Measurements from ENCODE around the gene HOMER2. TPM values are rescaled to one million over a fixed set of nuclear protein-coding genes. Genes with fewer than 3 reads are reported as not detected.

The HOMER2 gene
- total and polyA plus RNA-seq, 2 donors (not counting 3 experiments of a cell fraction or from before 2014, with no cell fraction given) = 0.60 to 0.68 TPM

DNA sequence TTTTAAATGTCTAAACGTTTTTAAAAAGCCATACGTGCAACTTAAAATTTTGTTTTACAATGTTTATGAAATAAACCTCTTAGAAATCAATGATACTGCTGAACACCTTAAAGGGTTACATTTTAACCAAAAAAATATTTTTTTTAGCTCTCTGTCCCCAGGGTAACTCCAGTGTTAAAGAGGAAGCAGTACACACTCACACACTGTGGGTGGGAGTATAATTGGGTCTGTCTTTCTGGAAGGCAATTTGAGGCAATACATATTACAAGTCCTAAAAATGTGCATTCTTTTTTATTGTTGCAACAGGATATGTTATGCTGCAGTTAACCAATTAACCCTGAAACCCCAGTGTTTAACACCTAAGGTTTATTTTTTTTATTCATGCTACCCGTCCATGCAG lies 109.0 kb downstream of the HOMER2 start:
- Histone ChIP-seq H3K27me3 (ENCODE audit: control insufficient read depth in 2 of 2, insufficient read depth in 2 of 2, low read length in 2 of 2) (peaks cover 0 to 5% of the 10 kb centered on the region in 2 experiments), H3K4me1 (ENCODE audit: control insufficient read depth, extremely low read depth, insufficient read depth, low read length) (no peaks in the 10 kb centered on the region), H3K9me3 (replicated peaks; ENCODE audit: control insufficient read depth, insufficient read depth, low read length) (no peaks in the 10 kb centered on the region), H3K27ac (ENCODE audit: insufficient read depth, low read depth, low read length) (no peak overlapping the region), H3K79me2 (ENCODE audit: control insufficient read depth, insufficient read depth, low read length) (no peaks in the 10 kb centered on the region), H3K36me3 (ENCODE audit: control insufficient read depth in 2 of 2, extremely low read depth in 1 of 2, insufficient read depth in 2 of 2, low read length in 2 of 2) (no peaks in the 10 kb centered on the region), H3K4me2 (ENCODE audit: insufficient read depth, low read length) (no peak overlapping the region), H3K9me1 (replicated peaks; ENCODE audit: control insufficient read depth, extremely low read depth, insufficient read depth, low read length) (no peaks in the 10 kb centered on the region), H4K20me1 (replicated peaks; ENCODE audit: control insufficient read depth, extremely low read depth, insufficient read depth, low read length) (no peaks in the 10 kb centered on the region), H2AFZ (ENCODE audit: low read depth, low read length) (no peak overlapping the region), H3K4me3 (replicated peaks in 1 of 3; ENCODE audit: insufficient read depth in 1 of 3, low read depth in 1 of 3, low read length in 3 of 3) (no peak overlapping the region), H3K9ac (replicated peaks; ENCODE audit: extremely low read depth, insufficient read depth, low read length) (no peak overlapping the region)
- no peak for DNase-seq (ENCODE audit: low read depth, low spot score)
- TF ChIP-seq POLR2A (IDR thresholded peaks at IDR 0.05; ENCODE audit: low read depth, low read length) (no peak), GATA2 (IDR thresholded peaks at IDR 0.05; ENCODE audit: insufficient read depth, insufficient read length, low read depth, low read length) (no peak), FOS (IDR thresholded peaks at IDR 0.05; ENCODE audit: borderline replicate concordance, insufficient read depth, low read length) (no peak), POLR2AphosphoS5 (IDR thresholded peaks at IDR 0.05; ENCODE audit: insufficient read depth, low read depth, low read length) (no peak), MYC (IDR thresholded peaks at IDR 0.05; ENCODE audit: low read depth, low read length) (no peak), JUN (IDR thresholded peaks at IDR 0.05; ENCODE audit: borderline replicate concordance, insufficient read depth, insufficient read length, low read depth) (no peak), EZH2 (IDR thresholded peaks at IDR 0.05; ENCODE audit: borderline replicate concordance, low read depth, low read length, severe bottlenecking) (no peak)
- TF ChIP-seq, protein P1, sequence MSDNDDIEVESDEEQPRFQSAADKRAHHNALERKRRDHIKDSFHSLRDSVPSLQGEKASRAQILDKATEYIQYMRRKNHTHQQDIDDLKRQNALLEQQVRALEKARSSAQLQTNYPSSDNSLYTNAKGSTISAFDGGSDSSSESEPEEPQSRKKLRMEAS (IDR thresholded peaks at IDR 0.05; ENCODE audit: insufficient read depth, insufficient read length) = no peak
- TF ChIP-seq, protein P2, sequence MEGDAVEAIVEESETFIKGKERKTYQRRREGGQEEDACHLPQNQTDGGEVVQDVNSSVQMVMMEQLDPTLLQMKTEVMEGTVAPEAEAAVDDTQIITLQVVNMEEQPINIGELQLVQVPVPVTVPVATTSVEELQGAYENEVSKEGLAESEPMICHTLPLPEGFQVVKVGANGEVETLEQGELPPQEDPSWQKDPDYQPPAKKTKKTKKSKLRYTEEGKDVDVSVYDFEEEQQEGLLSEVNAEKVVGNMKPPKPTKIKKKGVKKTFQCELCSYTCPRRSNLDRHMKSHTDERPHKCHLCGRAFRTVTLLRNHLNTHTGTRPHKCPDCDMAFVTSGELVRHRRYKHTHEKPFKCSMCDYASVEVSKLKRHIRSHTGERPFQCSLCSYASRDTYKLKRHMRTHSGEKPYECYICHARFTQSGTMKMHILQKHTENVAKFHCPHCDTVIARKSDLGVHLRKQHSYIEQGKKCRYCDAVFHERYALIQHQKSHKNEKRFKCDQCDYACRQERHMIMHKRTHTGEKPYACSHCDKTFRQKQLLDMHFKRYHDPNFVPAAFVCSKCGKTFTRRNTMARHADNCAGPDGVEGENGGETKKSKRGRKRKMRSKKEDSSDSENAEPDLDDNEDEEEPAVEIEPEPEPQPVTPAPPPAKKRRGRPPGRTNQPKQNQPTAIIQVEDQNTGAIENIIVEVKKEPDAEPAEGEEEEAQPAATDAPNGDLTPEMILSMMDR (IDR thresholded peaks at IDR 0.05; ENCODE audit: extremely low read depth in 1 of 2, insufficient read depth in 1 of 2, low read depth in 1 of 2, low read length in 2 of 2) = no peak
- no peak for FAIRE-seq
- intact Hi-C loops (cut with micrococcal nuclease) (loop anchor here (10.0 kb wide), 1 partner anchor 111 kb away; the partner anchor contains the start of gene HOMER2), dilution Hi-C loops (cut with MboI; ENCODE audit: extremely low pct_ligation_motif_present, low sequenced_read_pairs) (no loop called here)
- BruUV-seq (replicated peaks) = no TSS peak
- POLR2A ChIA-PET = no interaction called here
- CTCF ChIA-PET = no interaction called here

Measured in endothelial cell of umbilical vein (primary cell).